Right forelimb (tissue), 1 donor: ENCODE measurements around the gene RALGAPA2.

Experiments
- DNase-seq: peaks from one replicate; pipeline ENCODE4 v3.0.0-alpha.2; 2018

RALGAPA2 gene

GRCh38 chr20:20391766-20392165, 320.7 kb downstream of the RALGAPA2 start:
- DNase-seq: no peak

- no peak for DNase-seq
These were observed 321.3 kb downstream of the RALGAPA2 start for GRCh38 chr20:20391115-20391514.

- no peak for DNase-seq
These were observed 322.1 kb downstream of the RALGAPA2 start for GRCh38 chr20:20390393-20390792.

DNA sequence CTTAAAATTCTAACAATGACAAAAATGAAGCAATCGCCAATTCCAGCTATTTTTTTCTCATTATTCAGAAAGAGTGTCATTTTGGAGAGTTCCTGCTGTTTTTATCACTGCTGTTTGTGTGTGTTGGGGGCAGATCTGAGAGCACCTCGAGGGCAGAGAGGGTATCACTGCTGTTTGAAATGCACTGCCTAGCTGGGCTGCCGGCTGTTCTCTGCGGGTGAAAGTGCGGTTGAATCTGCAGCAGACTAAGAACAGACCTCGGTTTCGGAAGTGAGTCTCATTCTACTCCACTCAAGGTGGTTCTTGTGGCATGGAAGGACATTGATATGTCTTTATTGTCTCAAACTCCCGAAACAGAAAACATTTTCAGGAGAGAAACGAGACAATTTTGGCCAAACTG, 326.3 kb downstream of the RALGAPA2 start:
- no peak for DNase-seq

GRCh38 chr20:20375862-20376261, 336.6 kb downstream of the RALGAPA2 start:
- DNase-seq: no peak

DNA sequence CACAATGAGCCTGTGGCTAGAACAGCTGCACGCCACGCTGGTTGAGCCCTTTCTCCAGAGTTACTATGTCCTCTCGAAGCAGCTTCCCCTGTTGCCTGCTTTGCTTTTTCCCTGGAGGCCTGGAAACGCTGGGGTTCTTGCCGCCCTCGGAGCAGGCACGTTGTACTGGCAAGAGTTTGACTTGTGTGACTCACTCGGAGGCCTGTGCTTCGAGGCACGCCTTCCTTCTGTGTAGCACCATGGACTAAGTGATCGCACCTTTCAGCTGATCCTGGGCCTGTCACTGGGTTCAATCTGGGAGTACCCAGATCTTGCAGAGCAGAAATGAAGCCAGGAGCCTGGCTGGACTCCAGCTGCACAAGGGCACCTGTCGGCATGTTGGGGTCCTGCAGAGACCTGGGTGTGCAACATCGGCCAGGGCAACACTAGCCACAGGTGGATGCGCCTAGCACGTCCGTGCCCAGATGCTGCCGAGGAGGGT, 339.3 kb downstream of the RALGAPA2 start:
- DNase-seq: no peak

- DNase-seq: no peak
These were observed 340.8 kb downstream of the RALGAPA2 start for GRCh38 chr20:20371681-20372080.

DNA sequence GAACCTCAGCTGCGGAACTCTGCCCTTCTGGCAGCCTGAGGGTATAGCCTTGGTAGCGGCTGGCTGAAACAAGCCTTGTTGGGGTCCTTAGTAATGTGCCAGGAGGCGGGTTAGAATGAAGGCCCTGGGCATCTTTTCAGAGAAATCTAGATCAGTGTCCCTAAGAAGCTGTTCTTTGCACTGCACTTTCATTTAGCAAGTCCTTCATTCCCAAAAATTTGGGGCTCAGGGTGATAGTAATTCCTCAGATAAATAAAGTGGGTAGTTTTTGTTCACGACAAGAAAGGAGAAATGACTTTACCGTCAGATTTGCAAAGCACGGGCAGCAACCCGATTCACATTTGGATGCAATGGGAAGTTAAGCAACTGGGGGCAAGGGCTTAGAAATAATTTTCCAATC, 341.4 kb downstream of the RALGAPA2 start:
- no peak for DNase-seq

DNA sequence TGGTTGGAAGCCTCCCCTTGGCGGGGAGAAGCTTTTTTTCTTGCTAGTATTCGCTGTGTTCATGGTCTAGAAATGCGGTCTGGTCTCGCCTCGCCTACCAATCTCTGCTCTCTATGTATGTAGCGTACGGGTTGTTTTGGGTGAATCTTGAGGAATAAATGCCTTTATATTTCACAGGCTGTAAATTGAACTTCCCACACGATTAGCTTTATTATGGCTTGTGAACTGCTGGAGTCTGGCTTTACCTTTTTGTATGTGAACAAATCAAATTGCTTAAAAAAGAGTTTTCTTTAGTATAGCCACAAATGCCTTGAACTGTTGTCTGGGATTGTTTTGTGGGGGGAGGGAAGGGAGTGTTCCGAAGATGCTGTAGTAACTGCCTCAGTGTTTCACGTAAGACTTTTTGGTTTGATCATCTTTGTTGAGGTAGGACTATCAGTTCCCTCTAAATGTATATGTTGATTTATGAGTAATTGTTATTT, 342.3 kb downstream of the RALGAPA2 start:
- DNase-seq: no peak

- no peak for DNase-seq
These were observed 343.0 kb downstream of the RALGAPA2 start for GRCh38 chr20:20369250-20370093.

DNA sequence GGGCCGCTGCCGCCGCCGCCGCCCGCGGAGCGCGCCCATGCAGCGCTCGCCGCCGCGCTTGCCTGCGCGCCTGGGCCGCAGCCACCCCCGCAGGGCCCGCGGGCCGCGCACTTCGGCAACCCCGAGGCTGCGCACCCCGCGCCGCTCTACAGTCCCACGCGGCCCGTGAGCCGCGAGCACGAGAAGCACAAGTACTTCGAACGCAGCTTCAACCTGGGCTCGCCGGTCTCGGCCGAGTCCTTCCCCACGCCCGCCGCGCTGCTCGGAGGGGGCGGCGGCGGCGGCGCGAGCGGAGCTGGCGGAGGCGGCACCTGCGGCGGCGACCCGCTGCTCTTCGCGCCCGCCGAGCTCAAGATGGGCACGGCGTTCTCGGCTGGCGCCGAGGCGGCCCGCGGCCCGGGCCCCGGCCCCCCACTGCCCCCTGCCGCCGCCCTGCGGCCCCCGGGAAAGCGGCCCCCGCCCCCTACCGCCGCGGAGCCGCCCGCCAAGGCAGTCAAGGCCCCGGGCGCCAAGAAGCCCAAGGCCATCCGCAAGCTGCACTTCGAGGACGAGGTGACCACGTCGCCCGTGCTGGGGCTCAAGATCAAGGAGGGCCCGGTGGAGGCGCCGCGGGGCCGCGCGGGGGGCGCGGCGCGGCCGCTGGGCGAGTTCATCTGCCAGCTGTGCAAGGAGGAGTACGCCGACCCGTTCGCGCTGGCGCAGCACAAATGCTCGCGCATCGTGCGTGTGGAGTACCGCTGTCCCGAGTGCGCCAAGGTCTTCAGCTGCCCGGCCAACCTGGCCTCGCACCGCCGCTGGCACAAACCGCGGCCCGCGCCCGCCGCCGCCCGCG, 343.8 kb downstream of the RALGAPA2 start:
- no peak for DNase-seq

DNA sequence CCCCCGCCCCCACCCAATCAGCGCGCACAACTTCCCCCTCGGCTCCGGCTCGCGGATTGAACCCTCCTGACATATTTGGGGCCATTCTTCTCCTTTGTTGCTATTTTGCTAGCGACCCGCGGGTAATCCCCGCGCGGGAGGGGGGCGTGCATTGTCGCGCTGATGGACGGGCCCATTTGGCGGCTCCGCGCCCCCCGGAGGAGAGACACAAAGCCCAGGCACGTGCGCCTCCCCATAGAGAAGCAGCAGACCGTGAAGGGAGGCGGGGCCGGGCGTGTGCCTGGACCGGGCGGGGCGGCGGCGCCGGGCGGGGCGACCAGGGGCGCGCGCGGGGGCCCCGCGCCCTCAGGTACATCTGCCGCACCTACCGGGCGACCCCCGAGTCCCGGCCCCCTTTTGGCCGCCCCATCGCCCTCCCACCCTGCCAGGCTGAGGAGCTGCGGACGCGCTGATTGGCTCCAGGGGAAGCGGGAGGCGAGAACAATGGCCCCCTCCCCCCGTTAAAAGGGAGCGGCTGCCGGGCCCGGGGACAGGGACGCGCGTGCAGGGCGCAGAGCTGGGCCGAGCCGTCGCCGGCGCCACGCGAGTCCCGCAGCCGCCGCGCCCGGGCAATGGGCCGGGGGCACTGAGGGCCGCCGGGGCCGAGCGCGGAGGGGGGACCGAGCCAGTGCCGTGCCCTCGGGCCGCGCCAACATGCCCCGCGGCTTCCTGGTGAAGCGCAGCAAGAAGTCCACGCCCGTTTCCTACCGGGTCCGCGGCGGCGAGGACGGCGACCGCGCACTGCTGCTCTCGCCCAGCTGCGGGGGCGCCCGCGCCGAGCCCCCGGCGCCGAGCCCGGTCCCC, 344.6 kb downstream of the RALGAPA2 start, which contains the start of gene INSM1:
INSM1 (plus strand) TSS at position 530 of the 843 bp plus-strand sequence; CDS start at position 694, 164 bp downstream.
- DNase-seq: no peak

DNA sequence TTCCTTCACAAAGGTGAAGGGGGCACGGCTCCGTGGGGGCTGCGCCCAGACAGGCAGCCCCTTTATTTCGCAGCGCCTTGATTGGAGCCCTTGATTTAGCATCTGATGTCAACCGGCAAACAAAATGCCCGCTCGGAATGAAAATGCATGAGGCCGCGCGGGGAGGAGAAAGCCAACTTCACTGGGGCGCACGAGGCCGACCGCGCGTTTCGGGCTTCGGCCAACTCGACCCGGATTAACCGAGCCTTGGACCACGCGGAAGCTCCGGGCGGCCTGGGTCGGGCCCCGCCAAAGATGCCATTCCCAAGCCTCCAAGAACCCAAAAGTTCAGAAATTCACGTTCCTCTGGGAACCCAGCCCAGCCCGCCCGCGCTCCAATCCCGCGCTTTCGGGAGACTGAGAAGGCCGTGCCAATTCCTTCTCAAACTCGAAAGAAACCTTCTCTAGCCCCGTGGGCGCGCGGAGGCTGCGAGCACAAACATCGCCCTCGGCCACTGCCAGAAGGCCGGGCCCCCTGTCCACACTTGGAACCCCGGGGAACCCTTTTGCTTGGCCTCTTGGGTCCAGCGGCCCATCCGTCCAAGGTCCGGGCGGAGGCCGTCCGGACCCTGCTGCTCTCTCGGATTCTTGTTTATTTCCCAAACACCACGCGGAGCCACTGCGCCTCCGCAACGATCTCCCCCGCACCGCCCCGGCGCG, 345.4 kb downstream of the RALGAPA2 start:
- no peak for DNase-seq

DNA sequence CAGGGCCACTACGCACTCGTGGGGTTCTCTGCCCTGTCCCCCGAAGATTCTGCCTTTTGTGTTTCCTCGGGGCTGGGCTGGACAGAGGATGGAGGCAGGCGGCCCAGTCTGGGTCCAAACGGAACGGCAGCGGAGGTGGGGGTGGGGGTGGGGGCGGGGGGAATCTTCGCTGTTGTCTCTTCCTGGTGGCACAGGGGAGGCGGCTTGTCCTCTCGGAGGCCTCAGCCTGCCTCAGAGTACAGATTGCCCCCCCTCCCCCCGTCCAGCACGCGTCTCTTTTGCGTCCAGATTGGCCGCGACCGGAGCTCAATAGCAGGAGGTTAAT, 345.9 kb downstream of the RALGAPA2 start:
- no peak for DNase-seq

DNA sequence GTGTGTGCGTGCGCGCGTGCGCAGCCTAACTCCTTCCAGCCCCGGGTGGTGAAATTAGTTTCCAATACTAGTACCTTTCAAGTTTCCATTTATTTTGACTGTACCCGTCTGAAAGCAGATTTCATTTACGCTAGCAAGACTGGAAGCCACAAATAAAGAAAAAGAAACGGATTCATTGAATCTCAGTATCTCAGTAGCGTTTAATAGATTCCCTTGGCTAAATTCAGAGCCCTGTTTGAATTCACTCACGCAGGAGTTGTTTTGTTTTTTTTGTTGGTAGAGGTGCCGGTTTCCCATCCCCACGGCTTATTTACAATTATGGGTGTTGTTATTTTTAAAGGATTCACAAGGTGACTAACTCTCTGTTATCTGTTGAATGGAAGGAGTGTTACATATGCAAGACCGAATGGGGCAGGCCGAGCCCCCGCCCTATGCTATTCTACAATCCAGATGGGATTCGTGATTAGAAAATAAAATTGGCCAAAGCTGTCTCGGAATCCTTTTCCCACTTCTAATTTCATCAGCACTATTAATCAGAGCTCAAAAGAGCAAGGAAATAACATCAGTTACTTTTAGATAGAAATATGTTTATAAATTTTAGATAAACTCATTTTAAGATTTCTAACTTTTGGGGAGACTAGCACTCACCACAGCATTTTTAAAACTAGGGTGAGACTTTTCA, 346.8 kb downstream of the RALGAPA2 start:
- DNase-seq: no peak

DNA sequence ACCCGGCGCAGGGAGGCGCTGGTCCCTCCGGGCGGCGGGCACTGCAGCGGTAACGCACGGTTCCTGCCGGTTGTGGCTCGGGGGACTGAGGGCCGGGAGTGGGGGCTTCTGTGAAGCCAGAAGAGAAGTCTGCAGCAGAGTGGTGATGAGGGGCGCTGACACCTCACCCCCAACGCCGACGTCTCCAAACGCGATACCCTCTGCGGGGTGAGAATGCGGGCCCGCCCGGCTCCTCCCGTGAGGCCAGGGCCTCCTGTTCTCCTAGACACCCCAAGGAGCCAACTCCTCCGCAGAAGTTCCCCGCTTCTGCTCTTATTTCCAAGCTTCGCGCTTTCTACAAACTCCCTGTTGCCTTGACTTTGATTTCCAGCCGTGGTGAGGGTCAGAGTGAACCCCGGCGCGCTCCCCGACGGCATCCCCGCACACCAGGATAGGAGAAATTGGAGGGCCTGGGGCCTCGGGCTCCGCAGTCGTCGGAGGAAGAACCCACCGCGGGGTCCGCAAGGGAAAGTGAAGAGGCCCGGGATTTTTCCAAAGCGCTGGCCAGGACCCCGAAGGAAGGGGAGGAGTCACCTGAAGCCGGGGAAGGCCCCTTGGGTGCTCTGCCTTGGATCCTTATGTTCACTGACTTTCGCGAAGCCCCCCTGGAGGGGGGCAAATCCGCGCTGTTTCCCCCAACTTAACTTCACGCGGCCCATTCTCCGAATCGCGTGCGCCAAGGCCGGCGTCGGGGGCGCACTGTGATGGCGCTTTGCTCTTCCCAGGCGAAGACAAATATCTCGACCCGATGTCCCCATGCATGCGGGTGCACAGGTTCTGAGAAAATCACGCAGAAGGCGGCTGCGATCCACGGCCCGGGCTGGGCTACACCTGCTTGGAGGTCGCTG, 347.6 kb downstream of the RALGAPA2 start:
- DNase-seq: no peak

DNA sequence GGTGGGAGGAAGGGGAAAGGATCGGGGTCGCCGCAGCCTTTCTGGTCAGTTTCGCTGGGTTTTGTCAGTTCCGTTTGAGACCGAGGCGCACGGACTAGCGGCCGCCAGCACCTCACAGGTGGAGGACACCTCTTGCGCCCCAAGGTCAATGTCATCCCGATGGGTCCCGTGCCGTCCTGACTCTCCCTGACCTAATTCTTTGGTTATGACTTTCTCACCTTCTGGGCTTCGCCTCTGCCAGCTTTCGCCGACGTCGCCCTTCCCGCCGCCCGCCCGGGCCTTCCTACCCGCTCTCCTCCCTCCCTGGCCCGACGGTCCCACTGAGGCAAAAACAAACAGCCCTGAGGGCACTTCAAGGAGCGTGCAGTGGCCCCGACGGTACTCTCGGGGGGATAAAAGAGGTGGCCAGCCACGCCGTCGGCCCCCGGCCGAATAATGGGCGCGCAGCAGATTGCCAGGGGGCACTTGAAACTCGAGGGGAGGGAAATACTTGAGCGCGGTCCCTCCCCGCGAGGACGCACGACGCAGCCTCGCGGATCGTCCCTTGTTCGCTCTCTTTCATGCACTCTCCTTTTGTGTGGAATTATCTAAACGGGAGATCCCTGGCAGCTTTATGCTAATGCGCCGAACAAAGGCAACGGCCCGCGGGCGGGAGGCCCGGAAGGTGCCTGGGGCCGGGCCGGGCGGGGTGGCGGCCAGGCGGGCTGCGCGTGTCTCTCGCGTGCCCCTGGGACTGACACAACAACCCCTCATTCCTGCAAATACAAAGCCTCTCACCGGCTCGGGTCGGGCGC, 348.4 kb downstream of the RALGAPA2 start:
- DNase-seq: no peak

DNA sequence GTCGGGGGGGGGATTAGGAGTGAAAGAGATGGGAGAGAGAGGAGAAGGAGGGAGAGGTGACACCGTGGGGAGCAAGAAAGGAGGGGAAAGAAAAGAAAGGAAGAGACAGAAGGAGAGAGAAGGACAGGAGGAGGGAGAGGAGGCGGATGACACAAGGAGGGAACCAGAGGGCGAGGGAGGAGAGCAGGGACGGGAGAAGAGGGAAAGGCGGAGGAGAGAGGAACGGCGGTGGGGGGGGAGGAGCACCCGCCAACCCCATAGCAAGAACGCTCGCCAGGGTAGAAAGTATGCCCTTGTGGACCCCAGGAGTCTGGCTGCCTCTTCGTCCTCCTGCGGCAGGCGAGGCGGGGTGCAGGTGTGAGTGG, 349.0 kb downstream of the RALGAPA2 start:
- no peak for DNase-seq

DNA sequence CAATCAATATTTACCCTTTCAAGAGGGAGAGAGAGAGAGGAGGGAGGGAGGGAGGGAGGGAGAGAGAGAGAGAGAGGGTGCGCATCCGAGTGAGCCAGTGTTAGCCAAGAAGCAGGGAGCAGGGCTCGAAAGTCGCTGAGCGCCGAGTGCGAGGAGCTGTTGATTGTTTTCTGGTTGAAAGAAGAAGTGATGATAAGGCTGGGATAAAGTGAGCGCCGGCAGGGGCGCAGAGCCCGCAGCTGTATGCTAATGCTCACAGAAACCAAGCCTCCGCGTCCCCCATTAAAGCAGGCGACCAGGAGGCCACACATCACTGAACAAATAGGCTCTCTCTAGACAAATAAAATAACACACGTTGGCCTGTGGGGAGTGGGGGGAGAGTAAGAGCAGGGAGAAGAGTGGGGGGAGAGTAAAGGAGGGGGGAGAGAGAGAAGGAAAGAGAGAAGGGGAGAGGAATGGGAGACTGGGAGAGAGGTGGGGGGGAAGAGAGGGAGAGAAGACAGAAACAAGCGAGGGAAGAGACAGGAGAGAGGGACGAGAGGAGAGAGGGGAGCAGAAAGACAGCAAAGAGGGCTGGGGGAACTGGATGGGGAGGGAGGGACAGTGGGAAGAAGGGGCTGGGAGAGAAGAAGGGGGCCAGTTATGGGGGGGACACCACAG, 349.5 kb downstream of the RALGAPA2 start:
- DNase-seq: no peak
